T47D (cell line): ENCODE data around the gene VSNL1.

Experiments used
- DNase-seq, 2 experiments: peaks; one replicate each; pipeline versions ENCODE4 v3.0.0 to v3.0.0-alpha.2; 2011 to 2012; ENCODE audit warnings: low read depth in 1 of 2, low spot score in 1 of 2
- JUND ChIP-seq: IDR thresholded peaks from 2 replicates; pipeline ENCODE4 v1.6.1; 2012; ENCODE audit warnings: low read depth
- in situ Hi-C: cut with HindIII; loops from 2 replicates; pipeline ENCODE4 v1.10.0; 2016; ENCODE audit warnings: low sequenced_read_pairs, low pct_unique_long_range_greater_than_20kb

Gene VSNL1

DNA sequence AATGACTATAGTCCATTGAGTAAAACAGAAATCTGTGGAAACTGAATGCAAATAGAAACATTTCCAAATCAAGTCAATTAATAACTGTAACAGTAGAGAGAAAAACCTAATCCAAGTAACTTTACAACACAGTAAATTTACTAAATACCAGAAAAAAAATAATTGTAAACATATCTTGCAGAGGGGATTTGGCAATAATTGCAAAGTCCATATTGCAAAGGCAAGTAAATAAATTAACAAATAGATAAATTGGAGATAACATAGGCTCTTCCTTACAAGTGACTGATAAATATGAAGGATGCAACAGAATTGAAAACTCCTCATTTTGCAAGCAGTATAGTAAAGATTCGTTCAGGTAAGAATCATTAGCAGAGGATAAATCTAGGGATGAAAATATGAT lies 148.1 kb downstream of the VSNL1 start:
- in situ Hi-C loops = no loop called here
- DNase-seq = no peak
- no peak for TF ChIP-seq JUND

DNA sequence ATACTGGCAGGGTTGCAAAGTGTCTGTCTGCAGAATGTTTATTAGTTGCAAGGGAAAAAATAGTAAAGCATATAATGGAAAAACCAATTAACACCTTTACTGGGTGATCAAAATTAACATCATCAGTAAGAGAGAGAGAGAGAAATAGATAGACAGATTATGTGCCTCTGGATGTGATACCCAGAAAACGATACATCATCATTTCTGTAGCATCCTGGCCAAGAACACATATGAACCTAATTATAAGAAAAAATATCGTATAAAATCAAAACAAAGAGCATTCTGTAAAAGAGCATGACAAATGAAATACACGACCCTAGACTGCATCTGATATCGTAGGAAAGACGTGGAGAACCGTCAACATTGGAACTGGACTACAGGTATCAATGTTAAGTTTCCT lies 148.5 kb downstream of the VSNL1 start:
- in situ Hi-C loops = no loop called here
- no peak for TF ChIP-seq JUND
- DNase-seq = no peak

DNA sequence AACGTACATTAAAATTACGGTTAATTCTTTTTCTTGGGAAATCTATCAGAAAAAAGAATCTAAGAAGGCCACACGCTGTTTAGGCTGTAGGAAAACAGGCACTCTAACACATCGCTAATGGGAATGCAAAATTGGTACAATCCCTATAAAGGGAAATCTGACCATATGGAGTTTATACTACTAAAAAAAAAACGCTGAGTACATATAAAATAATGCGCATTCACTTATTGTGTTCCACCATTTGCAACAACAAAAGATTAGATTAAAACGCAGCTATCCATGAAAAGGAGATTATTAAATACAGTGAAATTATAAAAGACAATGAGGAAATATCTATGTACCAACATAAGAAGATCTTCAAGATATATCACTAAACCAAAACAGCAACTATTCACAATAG lies 150.3 kb downstream of the VSNL1 start:
- in situ Hi-C loops = no loop called here

More for the DNA sequence above, 150.3 kb downstream of the VSNL1 start:
- TF ChIP-seq JUND = no peak
- DNase-seq = no peak
